Glutamatergic neuron (in vitro differentiated cells): ENCODE results near the gene HGFAC. TPM values are rescaled to one million over a fixed set of nuclear protein-coding genes. Genes with fewer than 3 reads are reported as not detected.

Experiments
- DNase-seq: peaks from one replicate; pipeline ENCODE4 v3.0.0; 2022
- H3K27ac Mint-ChIP-seq: one replicate; pipeline ENCODE4 v1.8.0; 2020; ENCODE audit warnings: mild to moderate bottlenecking, mixed read lengths, inconsistent platforms; ENCODE audit not compliant: unreplicated experiment
- H3K27me3 Mint-ChIP-seq: one replicate; pipeline ENCODE4 v1.8.0; 2020; ENCODE audit warnings: mild to moderate bottlenecking, moderate library complexity, mixed read lengths, inconsistent platforms; ENCODE audit not compliant: unreplicated experiment
- H3K36me3 Mint-ChIP-seq: one replicate; pipeline ENCODE4 v1.8.0; 2020; ENCODE audit warnings: mild to moderate bottlenecking, mixed read lengths, inconsistent platforms; ENCODE audit not compliant: unreplicated experiment
- H3K4me1 Mint-ChIP-seq: one replicate; pipeline ENCODE4 v1.8.0; 2020; ENCODE audit warnings: mild to moderate bottlenecking, low read depth, mixed read lengths, inconsistent platforms; ENCODE audit not compliant: unreplicated experiment
- H3K4me3 Mint-ChIP-seq: one replicate; pipeline ENCODE4 v1.8.0; 2020; ENCODE audit warnings: mild to moderate bottlenecking, mixed read lengths, inconsistent platforms; ENCODE audit not compliant: unreplicated experiment
- H3K9me3 Mint-ChIP-seq: one replicate; pipeline ENCODE4 v1.8.0; 2020; ENCODE audit warnings: mild to moderate bottlenecking, moderate library complexity, mixed read lengths, inconsistent platforms; ENCODE audit not compliant: unreplicated experiment
- CTCF ChIP-seq: fragments of 200-600 bp; sonication (generic); IDR thresholded peaks from one replicate; pipeline ENCODE4 v1.5.0; 2021; ENCODE audit not compliant: partially characterized antibody, unreplicated experiment
- total RNA-seq: library from RNA; stranded (reverse); fragmentation: NEBNext Ultra II Directional; extraction: Animal tissue kit (Norgen Biotek cat#: 25700); gene quantifications from one replicate; pipeline ENCODE4 v1.2.1, GENCODE V29; 2021; ENCODE audit not compliant: unreplicated experiment

HGFAC gene
- total RNA-seq, 1 donor from 2014 or later = 9.4 TPM

GRCh38 chr4:3467601-3468031 lies 25.8 kb downstream of the HGFAC start:
- H3K4me3 Mint-ChIP-seq = no peak overlapping the region
- H3K36me3 Mint-ChIP-seq = no peaks in the 10 kb centered on the region
- DNase-seq = peak; percentile 18
- H3K9me3 Mint-ChIP-seq = no peaks in the 10 kb centered on the region
- no peak overlapping the region for H3K27ac Mint-ChIP-seq
- H3K27me3 Mint-ChIP-seq = no peaks in the 10 kb centered on the region
- TF ChIP-seq CTCF = no peak
- peaks cover 4% of the 10 kb centered on the region for H3K4me1 Mint-ChIP-seq

- H3K4me1 Mint-ChIP-seq = peaks cover 4% of the 10 kb centered on the region
- no peak for DNase-seq
- no peak overlapping the region for H3K4me3 Mint-ChIP-seq
- no peak for TF ChIP-seq CTCF
- H3K27me3 Mint-ChIP-seq = no peaks in the 10 kb centered on the region
- no peak overlapping the region for H3K27ac Mint-ChIP-seq
- H3K36me3 Mint-ChIP-seq = no peaks in the 10 kb centered on the region
- H3K9me3 Mint-ChIP-seq = no peaks in the 10 kb centered on the region
These were observed 26.4 kb downstream of the HGFAC start for GRCh38 chr4:3468154-3468553.

- Mint-ChIP-seq H3K4me3 (no peak overlapping the region), H3K36me3 (no peaks in the 10 kb centered on the region), H3K9me3 (no peaks in the 10 kb centered on the region), H3K4me1 (peaks cover 4% of the 10 kb centered on the region), H3K27me3 (no peaks in the 10 kb centered on the region), H3K27ac (no peak overlapping the region)
- no peak for TF ChIP-seq CTCF
- DNase-seq = no peak
These were observed 27.0 kb downstream of the HGFAC start for GRCh38 chr4:3468804-3469203.

- no peaks in the 10 kb centered on the region for H3K27me3 Mint-ChIP-seq
- DNase-seq = peak; percentile 13
- H3K27ac Mint-ChIP-seq = no peak overlapping the region
These were observed 27.8 kb downstream of the HGFAC start for GRCh38 chr4:3469386-3470243.

More at GRCh38 chr4:3469386-3470243, 27.8 kb downstream of the HGFAC start:
- Mint-ChIP-seq H3K36me3 (no peaks in the 10 kb centered on the region), H3K4me1 (peaks cover 2% of the 10 kb centered on the region), H3K9me3 (no peaks in the 10 kb centered on the region), H3K4me3 (no peak overlapping the region)
- no peak for TF ChIP-seq CTCF
